Measurements from ENCODE around the gene TOMM20. TPM values are rescaled to one million over a fixed set of nuclear protein-coding genes. Genes with fewer than 3 reads are reported as not detected.
"Not testable (repeated sequence)": the region's sequence is repeated elsewhere in the genome, so short reads cannot be mapped to it uniquely, and the experiment has no call there.

Gene TOMM20
- total RNA-seq, result 100 to 1,000 TPM; 110 to 117 TPM

DNA sequence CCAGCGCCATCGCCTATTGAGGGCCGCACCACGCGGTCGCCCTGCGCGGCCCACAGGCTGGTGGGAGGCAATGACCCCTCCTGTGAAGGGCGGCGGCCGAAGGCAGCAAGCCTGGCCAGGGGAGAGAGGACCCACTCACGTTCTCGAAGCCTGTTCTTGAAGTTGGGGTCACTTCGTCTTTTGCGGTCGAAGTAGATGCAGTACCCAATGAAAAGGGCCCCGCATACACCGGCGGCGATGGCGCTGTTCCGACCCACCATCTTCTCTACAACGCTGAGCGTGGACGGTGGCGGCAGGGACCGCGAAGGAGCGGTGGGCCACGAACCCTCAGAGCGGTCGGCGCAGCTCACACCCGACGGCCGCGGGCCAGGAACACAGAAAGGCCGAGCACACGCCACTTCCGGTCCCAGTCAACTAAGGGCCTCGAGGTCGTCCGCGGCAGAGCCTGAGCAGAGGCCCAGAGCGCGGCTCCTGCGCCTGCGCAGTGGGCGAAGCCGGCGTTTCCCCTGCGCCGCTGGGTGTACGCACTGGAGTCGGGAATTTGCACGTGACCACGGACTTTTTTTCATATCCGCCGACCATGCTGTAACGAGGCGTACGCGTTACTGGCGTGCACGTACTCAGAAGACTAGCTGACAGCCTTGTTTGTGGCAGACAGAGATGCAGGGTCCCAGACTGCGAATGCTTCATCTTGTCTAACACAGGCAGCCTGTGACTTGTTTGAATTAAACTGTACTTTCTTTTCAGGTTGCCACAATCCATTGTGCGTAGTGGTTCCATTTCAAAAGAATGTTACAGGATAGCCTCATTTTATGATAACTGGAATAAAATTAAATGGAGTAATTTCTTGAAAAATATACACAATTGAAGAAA, at the start of gene TOMM20:
TSS of gene TOMM20 (minus strand) at position 382 of the 873 bp plus-strand sequence. CDS start at position 260, 122 bp downstream.
- Mint-ChIP-seq H3K27ac (peak within 1 kb of the TSS; percentile 99), H3K36me3 (ENCODE audit: low read depth) (peaks cover 83% of the 10 kb centered on the region), H3K9me3 (no peaks in the 10 kb centered on the region), H3K4me3 (peak within 1 kb of the TSS; percentile 100), H3K4me1 (peaks cover 13% of the 10 kb centered on the region), H3K27me3 (no peaks in the 10 kb centered on the region)
- ATAC-seq (replicated peaks), result peak; percentile 94

DNA sequence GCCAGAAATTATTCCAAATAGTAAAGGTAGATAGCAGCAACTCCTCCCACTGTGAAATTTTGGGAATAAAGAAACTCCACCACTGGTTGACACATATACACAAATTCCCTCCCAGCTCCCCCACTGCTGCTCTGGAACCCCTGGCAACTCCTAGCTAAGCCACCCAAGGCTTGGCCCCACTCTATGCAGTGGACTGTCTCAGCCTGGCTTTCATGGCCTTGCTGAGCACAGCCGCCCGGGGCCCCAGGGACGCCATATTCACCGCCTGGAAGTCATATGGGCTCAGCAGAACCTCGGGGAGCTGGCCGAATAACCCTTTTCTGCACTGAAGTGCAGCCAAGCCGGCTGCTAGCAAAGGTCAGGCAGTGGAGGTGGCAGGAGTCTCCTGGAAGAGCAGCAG, 47.8 kb upstream of the TOMM20 start:
- H3K27me3 Mint-ChIP-seq, result no peaks in the 10 kb centered on the region

DNA sequence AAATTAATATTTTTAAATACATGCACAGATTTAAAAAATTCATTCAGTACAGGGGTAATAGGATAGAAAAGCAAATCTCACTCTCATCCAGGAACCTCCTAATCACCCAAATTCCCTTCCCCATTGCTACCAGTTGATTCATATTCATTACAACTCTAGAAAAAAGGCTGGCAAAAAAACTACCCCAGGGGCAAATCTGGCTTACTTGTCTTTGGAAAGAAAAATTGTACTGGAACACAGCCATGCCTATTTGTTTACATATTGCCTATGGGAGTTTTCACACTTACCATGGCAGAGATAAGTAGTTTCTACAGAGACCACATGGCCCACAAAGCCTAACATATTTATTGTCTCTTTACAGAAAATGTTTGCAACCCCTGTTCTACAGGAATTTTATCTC, 41.3 kb upstream of the TOMM20 start:
- Mint-ChIP-seq H3K4me1 (no peaks in the 10 kb centered on the region), H3K4me3 (no peak overlapping the region), H3K27me3 (no peaks in the 10 kb centered on the region), H3K36me3 (ENCODE audit: low read depth) (peaks cover 79% of the 10 kb centered on the region), H3K9me3 (no peaks in the 10 kb centered on the region), H3K27ac (no peak overlapping the region)
- ATAC-seq (replicated peaks), result no peak

More for the DNA sequence above, 47.8 kb upstream of the TOMM20 start:
- no peak for ATAC-seq (replicated peaks)
- Mint-ChIP-seq H3K36me3 (ENCODE audit: low read depth) (peaks cover 98% of the 10 kb centered on the region), H3K9me3 (no peaks in the 10 kb centered on the region), H3K27ac (no peak overlapping the region), H3K4me1 (no peaks in the 10 kb centered on the region), H3K4me3 (no peak overlapping the region)

DNA sequence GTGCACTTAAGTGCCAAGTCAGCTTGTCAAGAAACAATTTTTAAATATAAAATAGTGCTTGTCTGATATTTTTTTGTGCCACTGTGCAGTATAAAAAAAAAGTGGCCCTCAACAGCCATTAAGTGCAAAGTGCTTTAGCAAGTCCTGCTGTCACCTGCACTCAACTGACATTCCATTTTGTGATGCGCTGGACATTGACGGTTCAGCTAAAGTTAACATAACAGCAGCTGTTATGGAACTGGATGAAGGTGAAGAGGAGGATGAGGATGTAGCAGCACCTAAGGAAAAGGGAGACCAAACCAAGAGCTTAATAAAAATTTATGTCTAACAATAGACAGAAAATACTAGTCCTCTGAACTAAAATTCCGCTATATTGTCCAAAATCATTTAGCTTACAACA, 39.7 kb upstream of the TOMM20 start:
- peaks cover 63% of the 10 kb centered on the region for H3K36me3 Mint-ChIP-seq (ENCODE audit: low read depth)
- ATAC-seq (replicated peaks), result no peak
- H3K27ac Mint-ChIP-seq, result no peak overlapping the region
- H3K4me3 Mint-ChIP-seq, result no peak overlapping the region
- no peaks in the 10 kb centered on the region for H3K27me3 Mint-ChIP-seq
- no peaks in the 10 kb centered on the region for H3K4me1 Mint-ChIP-seq
- H3K9me3 Mint-ChIP-seq, result no peaks in the 10 kb centered on the region

DNA sequence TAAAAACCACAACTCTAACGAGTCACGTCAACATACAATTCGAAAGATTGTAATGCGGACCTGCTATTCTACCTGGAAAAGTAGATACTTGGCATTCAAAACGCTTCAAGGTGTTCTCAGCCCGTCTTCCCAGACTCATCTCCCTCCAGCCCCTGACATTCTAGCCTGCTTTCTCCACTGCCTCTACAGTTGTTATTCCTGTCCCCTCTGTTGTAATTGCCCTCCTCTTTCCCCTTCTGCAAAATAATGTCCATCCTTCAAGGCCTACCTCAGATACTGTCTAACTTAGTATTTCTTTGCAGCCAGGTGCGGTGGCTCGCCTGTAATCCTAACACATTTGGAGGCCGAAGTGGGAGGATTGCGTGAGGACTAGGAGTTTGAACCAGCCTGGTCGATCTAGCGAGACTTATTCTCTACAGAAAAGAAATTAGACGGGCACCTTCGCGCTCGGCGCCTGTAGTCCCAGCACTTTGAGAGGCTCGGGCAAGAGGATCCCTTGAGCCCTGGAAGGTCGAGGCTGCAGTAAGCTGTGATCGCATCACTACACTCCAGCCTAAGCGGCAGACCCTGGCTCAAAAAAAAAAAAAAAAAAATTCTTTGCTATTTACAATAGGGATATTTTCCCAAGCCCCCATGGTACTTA, 33.2 kb upstream of the TOMM20 start:
- peaks cover 9% of the 10 kb centered on the region for H3K4me1 Mint-ChIP-seq
- ATAC-seq (replicated peaks), result no peak
- peaks cover under 1% of the 10 kb centered on the region for H3K36me3 Mint-ChIP-seq (ENCODE audit: low read depth)
- H3K9me3 Mint-ChIP-seq, result no peaks in the 10 kb centered on the region
- H3K27ac Mint-ChIP-seq, result peak overlapping the region; percentile 98
- H3K27me3 Mint-ChIP-seq, result no peaks in the 10 kb centered on the region
- no peak overlapping the region for H3K4me3 Mint-ChIP-seq

DNA sequence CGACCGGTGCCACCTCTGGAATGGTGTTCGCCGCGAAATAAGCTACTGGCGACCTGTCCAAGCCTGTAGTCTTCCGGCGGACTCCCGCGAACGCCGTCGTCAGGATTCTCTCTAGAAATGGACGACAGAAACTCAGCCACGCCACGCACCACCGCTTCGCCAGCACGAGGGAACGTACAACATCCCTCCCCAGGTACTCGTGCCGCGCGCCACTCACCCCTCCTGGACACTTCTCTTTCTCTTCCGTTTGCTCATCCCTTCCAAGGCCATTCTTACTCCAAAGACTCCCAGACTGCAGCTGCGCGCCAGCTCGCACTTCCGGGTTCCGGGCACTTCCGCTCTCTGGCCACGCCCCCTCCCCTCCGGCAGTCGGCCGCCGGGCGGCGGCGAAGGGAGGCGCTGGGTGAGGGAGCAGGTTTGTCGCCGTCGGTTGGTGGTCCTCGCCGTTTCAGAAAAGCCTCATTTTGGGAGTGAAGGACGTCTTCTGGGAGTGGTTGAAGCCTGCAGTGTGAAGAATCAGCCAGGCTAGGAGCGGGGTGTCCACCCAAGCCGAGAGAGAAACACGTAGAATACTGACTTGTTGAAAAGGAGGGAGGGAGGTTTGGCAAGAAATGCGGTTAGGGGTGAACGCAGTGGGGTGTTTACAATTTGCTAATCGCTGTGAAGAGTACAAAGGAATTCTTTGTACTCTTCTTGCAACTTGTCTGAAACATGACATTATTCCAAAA, 32.5 kb upstream of the TOMM20 start, which contains the start of gene RBM34:
TSS of gene RBM34 (minus strand) at position 294 of the 728 bp plus-strand sequence. CDS start at position 270, 24 bp downstream.
- H3K27me3 Mint-ChIP-seq, result no peaks in the 10 kb centered on the region
- H3K4me3 Mint-ChIP-seq, result no peak within 1 kb of the TSS
- no peaks in the 10 kb centered on the region for H3K36me3 Mint-ChIP-seq (ENCODE audit: low read depth)
- ATAC-seq (replicated peaks), result peak; percentile 98
- H3K9me3 Mint-ChIP-seq, result no peaks in the 10 kb centered on the region
- H3K4me1 Mint-ChIP-seq, result peaks cover 9% of the 10 kb centered on the region
- peak within 1 kb of the TSS; percentile 98 for H3K27ac Mint-ChIP-seq

DNA sequence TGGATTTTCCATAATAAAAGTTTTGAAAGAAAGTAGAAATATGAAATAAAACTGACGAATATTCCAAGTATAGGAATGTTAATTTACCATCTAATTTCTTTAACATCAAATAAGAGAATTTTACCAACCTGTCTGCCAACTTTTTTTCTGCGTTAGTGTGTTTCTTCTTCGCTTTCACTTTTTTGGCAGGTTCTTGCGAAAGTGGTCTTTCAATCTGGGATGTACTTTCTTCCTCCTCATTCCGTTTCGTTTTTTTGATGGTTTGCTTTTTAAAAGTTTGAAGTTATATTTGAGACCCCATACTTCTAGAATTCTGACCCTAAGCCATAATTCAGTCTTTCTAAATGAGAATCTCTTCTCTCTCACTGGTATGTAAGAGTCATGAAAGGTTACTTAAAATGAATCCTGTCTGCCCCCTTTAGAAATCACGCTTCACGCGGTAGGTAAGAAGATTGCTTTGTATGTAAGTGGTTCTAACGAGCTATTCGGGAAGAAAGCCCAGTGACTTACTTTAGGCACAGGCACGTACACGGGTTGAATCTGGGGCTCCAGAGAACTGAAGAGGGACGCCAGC, 31.8 kb upstream of the TOMM20 start:
- Mint-ChIP-seq H3K4me3 (no peak overlapping the region), H3K4me1 (peaks cover 9% of the 10 kb centered on the region), H3K36me3 (ENCODE audit: low read depth) (no peaks in the 10 kb centered on the region), H3K27me3 (no peaks in the 10 kb centered on the region), H3K27ac (peak overlapping the region; percentile 98), H3K9me3 (no peaks in the 10 kb centered on the region)
- peak; percentile 62 for ATAC-seq (replicated peaks)

DNA sequence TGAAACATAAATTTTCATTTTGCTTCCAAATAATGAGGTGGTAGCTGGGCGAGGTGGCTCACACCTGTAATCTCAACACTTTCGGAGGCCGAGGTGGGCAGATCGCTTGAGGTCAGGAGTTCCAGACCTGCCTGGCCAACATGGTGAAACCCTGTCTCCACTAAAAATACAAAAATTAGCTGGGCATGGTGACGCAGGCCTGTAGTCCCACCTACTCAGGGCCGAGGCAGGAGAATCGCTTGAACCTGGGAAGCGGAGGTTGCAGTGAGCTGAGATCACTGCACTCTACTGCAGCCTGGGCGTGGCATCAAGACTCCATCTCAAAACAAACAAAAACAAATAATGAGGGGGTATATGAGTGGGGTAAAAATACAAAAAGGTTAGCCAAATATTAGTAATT, 31.3 kb upstream of the TOMM20 start:
- ATAC-seq (replicated peaks), result not testable (repeated sequence)

DNA sequence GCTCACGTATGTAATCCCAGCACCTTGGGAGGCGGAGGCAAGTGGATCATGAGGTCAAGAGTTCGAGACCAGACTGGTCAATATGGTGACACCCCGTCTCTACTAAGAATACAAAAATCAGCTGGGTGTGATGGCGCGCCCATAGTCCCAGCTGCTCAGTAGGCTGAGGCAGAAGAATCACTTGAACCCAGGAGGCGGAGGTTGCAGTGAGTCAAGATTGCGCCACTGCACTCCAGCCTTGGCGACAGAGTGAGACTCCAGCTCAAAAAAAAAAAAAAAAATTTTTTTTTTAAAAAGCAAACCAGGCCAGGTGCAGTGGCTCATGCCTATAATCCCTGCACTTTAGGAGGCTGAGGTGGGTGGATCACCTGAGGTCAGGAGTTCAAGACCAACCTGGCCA, 30.6 kb upstream of the TOMM20 start:
- H3K9me3 Mint-ChIP-seq; H3K4me1 Mint-ChIP-seq; H3K27ac Mint-ChIP-seq; H3K36me3 Mint-ChIP-seq (ENCODE audit: low read depth); ATAC-seq (replicated peaks); H3K27me3 Mint-ChIP-seq; H3K4me3 Mint-ChIP-seq: not testable (repeated sequence)

More for the DNA sequence above, 31.3 kb upstream of the TOMM20 start:
- H3K4me3 Mint-ChIP-seq; H3K36me3 Mint-ChIP-seq (ENCODE audit: low read depth); H3K4me1 Mint-ChIP-seq; H3K9me3 Mint-ChIP-seq; H3K27me3 Mint-ChIP-seq: not testable (repeated sequence)
- peak overlapping the region; percentile 98 for H3K27ac Mint-ChIP-seq

DNA sequence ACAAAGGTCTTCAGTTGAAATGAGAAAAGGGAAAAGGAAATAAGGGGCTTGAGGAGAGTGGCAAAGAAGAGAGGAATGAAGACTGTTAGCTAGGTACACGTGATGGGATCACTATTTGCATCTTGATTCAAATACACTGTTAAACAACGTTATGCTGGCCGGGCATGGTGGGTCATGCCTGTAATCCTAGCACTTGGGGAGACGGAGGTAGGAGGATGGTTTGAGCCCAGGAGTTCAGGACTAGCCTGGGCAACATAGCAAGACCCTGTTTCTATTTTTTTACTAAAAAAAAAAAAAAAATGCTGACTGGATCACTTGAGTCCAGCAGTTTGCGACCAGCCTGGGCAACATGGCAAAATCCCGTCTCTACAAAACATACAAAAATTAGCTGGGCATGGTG, 30.0 kb upstream of the TOMM20 start:
- no peak for ATAC-seq (replicated peaks)
- H3K36me3 Mint-ChIP-seq (ENCODE audit: low read depth), result no peaks in the 10 kb centered on the region
- no peak overlapping the region for H3K27ac Mint-ChIP-seq
- H3K9me3 Mint-ChIP-seq, result no peaks in the 10 kb centered on the region
- peaks cover 9% of the 10 kb centered on the region for H3K4me1 Mint-ChIP-seq
- no peaks in the 10 kb centered on the region for H3K27me3 Mint-ChIP-seq
- H3K4me3 Mint-ChIP-seq, result no peak overlapping the region

DNA sequence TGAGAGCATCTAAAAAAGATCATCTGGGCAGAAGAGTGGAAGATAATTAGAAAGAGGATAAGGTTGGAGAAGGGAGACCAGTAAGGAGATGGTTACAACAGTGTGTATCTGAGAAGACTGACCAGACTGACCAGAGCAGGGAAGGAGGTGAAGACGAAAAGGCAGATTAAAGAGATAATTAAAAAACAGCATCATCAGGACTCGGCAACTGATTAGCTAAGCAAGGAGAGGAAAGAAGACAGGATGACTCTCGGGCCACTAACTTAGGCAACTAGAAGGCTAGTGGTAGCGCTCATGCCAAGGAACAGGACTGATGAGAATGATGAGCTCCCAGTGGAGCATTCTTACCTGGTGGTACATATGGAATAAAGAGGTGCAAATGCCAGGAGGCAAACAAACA, 28.5 kb upstream of the TOMM20 start:
- Mint-ChIP-seq H3K4me3 (no peak overlapping the region), H3K4me1 (peaks cover 9% of the 10 kb centered on the region), H3K36me3 (ENCODE audit: low read depth) (no peaks in the 10 kb centered on the region), H3K27me3 (no peaks in the 10 kb centered on the region), H3K9me3 (no peaks in the 10 kb centered on the region), H3K27ac (no peak overlapping the region)
- ATAC-seq (replicated peaks), result no peak

DNA sequence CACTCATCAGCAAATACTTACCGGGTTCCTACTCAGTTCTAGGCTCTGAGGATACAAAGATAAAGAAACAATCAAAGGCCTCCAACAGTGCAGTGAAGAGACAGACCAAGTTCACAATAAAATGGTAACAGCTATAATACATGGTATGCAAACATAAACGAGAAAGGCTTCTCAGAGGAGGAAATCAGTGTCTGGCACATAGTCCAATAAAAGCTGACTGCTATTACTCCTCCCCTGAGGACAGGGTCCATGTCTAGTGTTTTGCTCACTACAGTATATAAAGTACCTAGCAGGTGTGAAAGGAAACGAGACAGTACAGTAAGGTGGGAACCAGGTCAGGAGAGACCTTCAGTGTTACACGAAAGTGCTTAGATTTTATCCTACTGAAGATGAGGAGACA, 28.1 kb upstream of the TOMM20 start:
- peaks cover 7% of the 10 kb centered on the region for H3K4me1 Mint-ChIP-seq
- no peak for ATAC-seq (replicated peaks)
- H3K27me3 Mint-ChIP-seq, result no peaks in the 10 kb centered on the region
- H3K4me3 Mint-ChIP-seq, result no peak overlapping the region
- H3K9me3 Mint-ChIP-seq, result no peaks in the 10 kb centered on the region
- H3K27ac Mint-ChIP-seq, result no peak overlapping the region
- H3K36me3 Mint-ChIP-seq (ENCODE audit: low read depth), result peaks cover under 1% of the 10 kb centered on the region

DNA sequence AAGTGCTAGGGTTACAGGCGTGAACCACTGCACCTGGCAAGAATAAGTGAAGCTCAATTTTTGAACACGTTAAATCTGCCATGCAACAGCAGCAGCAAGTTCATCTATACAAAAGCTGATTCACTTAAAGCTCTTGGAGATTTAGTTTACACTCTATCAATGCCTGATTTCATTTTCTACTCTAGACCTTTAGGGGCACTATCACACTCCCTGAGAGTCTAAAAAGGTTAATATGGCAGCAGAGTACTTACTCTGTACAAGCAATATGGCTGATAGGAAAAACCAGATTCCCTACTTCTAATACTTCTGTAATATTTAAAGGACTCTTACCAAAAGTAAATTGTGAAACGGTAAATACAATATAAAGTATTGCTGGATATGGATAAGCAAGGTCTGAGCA, 27.6 kb upstream of the TOMM20 start:
- Mint-ChIP-seq H3K9me3 (no peaks in the 10 kb centered on the region), H3K4me3 (no peak overlapping the region), H3K36me3 (ENCODE audit: low read depth) (peaks cover 5% of the 10 kb centered on the region), H3K27ac (no peak overlapping the region), H3K4me1 (peaks cover 7% of the 10 kb centered on the region), H3K27me3 (no peaks in the 10 kb centered on the region)
- ATAC-seq (replicated peaks), result no peak

DNA sequence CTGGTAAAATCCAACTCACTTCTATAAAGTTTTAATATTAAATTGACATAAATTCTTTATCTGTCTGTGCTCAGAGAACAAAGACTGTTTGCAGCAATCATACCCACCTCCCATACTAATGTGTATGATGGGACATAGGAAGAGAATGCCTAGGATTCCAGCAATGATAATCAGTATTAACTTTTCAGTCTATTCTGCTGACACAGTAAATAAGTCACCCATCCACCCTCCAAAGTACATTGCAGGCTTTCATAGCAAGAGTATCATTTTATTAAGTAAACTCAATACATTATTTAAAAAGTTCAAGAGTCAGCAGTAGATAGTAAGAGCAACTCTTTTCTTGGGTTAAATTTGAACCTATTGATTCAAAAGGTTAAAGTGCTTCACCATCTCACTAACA, 23.6 kb upstream of the TOMM20 start:
- peaks cover 46% of the 10 kb centered on the region for H3K36me3 Mint-ChIP-seq (ENCODE audit: low read depth)
- no peaks in the 10 kb centered on the region for H3K27me3 Mint-ChIP-seq
- H3K9me3 Mint-ChIP-seq, result no peaks in the 10 kb centered on the region
- no peak overlapping the region for H3K4me3 Mint-ChIP-seq
- H3K27ac Mint-ChIP-seq, result no peak overlapping the region
- ATAC-seq (replicated peaks), result no peak
- peaks cover 14% of the 10 kb centered on the region for H3K4me1 Mint-ChIP-seq

Measured in activated T-helper 17 cell treated with anti-CD3 and anti-CD28 coated beads, Interleukin-2, amount 50 U/mL, for 72 hours (primary cell).